22Rv1 (cell line): ENCODE results near the gene UVRAG.

Source experiments
- H3K27ac ChIP-seq: fragments of 450-650 bp; 2 replicates; pipeline ENCODE4 v1.5.1; 2017
- ZFX ChIP-seq: fragments of 450-650 bp; IDR thresholded peaks from 2 replicates; pipeline ENCODE4 v1.6.1; 2017; ENCODE audit warnings: antibody characterized with exemption, borderline replicate concordance
- TF ChIP-seq, protein P1 (sequence below): fragments of 450-650 bp; IDR thresholded peaks from 2 replicates; pipeline ENCODE4 v1.5.1; 2017; ENCODE audit warnings: mild to moderate bottlenecking

UVRAG gene

DNA sequence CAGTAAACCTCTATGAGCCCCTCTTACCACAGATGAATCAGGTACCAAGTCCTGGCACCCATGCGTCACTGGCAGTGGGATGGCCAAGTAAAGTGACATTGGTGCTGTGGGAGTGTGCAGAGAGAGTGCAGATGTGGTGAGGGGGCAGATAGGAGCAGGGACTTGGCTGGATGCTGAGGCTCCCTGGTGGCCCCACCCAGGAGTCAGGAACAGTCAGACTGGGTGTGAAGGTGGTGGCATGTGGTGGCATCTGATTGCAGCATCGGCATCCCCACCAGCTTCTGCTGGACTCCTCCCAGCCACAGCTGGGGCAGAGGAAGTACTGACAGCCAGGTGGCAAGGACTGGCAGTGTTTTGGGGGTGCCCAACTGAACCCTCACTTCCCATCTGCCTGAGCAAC is 35.0 kb upstream of the UVRAG start:
- no peak overlapping the region for H3K27ac ChIP-seq
- TF ChIP-seq ZFX, result no peak
- TF ChIP-seq, protein P1, sequence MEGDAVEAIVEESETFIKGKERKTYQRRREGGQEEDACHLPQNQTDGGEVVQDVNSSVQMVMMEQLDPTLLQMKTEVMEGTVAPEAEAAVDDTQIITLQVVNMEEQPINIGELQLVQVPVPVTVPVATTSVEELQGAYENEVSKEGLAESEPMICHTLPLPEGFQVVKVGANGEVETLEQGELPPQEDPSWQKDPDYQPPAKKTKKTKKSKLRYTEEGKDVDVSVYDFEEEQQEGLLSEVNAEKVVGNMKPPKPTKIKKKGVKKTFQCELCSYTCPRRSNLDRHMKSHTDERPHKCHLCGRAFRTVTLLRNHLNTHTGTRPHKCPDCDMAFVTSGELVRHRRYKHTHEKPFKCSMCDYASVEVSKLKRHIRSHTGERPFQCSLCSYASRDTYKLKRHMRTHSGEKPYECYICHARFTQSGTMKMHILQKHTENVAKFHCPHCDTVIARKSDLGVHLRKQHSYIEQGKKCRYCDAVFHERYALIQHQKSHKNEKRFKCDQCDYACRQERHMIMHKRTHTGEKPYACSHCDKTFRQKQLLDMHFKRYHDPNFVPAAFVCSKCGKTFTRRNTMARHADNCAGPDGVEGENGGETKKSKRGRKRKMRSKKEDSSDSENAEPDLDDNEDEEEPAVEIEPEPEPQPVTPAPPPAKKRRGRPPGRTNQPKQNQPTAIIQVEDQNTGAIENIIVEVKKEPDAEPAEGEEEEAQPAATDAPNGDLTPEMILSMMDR, result no peak

DNA sequence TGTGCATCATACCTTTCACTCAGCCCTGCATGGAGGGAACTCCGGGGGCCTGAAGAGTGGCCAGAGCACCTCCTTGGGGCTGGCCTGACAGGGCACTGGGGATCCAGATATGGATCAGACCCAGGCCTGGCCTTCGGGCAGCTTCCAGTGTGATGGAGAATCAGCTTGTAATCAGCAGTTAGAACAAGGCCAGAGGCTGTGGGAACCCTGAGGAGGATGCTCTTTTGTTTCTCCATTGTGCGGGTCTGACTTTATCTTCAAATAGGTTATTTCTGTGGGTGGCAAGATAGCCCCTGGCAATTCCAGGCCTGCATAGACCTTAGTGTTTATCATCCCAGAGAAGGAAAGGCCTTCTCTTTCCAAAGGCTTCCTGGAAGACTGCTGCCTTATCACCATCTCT is 34.1 kb upstream of the UVRAG start:
- H3K27ac ChIP-seq, result no peak overlapping the region
- TF ChIP-seq ZFX, result no peak
- TF ChIP-seq, protein P1, result no peak

DNA sequence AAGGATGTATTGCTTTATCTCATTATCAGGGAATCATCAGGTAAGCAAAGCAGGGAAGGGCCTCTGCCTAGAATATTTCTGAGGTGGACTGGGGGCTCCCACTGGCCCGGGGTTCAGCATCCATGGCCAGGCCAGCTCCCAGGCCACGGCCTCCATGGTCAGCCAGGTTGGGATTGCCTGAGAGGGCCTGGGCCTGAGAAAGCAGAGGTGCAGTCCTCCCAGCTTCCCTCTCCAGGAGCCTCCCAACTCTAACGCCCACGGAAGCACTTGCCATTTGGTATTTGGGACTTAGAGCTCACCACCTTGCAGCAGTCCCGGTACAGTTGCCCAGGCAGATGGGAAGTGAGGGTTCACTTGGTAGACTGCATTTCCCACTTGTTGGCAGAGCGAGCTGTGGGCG is 33.7 kb upstream of the UVRAG start:
- TF ChIP-seq, protein P1, result no peak
- no peak for TF ChIP-seq ZFX
- no peak overlapping the region for H3K27ac ChIP-seq

DNA sequence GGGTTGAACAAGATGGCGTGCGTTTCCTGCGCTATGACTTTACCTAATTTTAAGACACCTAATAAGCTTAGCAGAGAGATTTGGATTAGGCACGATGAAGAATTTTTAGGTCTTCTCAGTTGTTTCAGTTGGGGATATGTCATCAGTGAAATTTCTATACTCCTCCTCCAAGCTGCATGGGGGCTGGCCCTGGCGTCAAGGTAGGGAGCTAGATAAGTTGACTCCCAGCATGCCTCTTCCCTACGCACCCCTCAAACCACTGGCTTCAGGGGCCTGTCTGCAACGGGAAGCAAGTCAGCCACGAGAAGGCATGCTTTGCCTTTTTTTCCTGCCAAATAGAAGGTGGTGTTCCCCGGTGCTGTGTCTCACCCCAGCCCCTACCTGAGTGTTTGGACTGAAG is 33.2 kb upstream of the UVRAG start:
- TF ChIP-seq, protein P1, result no peak
- no peak for TF ChIP-seq ZFX

DNA sequence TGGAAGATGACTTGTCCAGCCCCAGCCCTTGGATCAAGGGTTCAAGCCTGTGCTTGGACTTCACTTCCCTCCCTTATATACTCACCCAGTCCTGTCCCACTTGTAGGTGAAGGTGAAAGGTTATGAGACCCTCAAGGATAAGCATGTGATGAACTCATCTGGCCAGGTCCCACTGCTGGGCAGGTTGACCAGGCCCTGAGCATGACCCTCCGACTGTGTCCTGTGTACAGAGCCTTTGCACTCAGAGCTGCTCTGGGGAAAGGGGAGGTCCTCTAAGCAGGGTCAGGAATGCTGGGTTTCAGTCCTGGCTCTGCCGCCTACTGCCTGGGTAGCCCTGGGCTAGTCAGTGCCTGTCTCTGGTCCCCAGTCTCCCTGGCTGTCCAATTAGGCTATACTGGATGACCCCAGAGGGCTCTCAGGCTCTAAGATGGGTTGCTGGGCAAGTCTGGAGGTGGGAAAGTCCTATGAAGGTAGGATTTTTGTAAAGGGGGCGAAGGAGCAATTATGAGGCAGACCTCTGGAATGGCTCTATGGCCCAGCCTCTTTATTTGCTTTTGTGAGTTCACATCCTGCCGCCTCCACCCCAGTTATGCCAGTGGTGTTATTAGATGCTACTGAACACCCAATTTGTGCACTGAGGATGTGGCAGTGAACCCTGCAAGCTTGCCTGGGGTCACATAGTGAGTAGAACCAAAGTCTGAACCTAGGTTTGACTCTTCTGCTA is 32.3 kb upstream of the UVRAG start:
- H3K27ac ChIP-seq, result no peak overlapping the region
- no peak for TF ChIP-seq ZFX
- TF ChIP-seq, protein P1, result no peak

More for the DNA sequence above, 33.2 kb upstream of the UVRAG start:
- H3K27ac ChIP-seq, result no peak overlapping the region

DNA sequence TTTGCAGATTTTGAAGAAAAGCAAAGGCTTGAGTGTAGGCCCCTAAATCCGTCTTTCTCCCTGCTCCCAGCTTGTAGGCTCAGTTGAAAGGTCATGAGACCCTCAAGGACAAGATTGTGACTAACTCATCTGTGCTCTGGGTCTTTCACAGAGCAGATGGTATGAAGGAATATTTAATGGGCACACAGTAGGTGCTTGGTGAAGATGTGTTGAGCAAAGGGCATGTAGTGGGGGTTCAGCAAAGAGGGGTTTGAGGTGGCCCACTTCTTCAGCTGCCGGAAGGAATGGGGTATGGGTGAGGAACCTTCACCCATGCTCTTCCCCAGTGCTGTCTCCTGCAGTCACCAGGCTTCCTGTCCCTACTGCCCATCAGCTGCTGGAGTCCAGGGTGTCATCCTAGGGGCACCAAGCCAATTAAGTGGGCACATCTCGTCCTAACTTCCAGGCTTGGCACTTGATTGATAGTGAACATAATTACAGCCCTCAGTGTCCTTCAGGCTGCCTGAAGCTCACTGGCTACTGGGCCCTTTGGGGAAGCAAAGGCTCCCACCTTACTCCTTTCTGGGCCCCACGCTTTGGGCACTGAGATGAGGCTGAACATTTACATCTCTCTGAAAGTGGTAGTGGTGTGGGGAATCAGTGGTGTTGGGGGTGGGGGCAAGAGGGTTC is 31.5 kb upstream of the UVRAG start:
- peak overlapping the region; percentile 75; the same call in 1 of the 2 replicates for H3K27ac ChIP-seq
- TF ChIP-seq, protein P1, result no peak
- no peak for TF ChIP-seq ZFX

DNA sequence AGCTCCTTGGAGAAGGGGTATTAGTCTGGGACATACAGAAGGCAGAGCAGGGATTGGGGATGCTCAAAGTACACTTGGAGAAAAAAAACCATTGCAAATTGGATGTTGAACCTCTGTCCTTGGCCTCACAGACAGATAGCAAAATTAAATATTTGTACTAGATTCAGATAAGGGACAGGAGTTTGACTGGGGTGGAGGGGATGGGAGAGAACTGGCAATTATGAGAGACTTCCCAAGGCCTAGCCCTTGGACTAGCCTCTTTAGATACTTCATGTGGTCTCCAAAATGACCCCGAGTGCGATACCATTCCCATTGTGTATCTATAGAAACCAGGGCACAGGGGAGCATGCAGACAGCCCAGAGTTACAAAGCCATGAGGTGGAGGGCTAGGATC is 30.9 kb upstream of the UVRAG start:
- H3K27ac ChIP-seq, result peak overlapping the region; percentile 75
- TF ChIP-seq ZFX, result no peak
- TF ChIP-seq, protein P1, result no peak
